Neuronal stem cell (in vitro differentiated cells): Measurements from ENCODE around the gene ITPR2.
"Not testable (repeated sequence)": the region's sequence is repeated elsewhere in the genome, so short reads cannot be mapped to it uniquely, and the experiment has no call there.

Experiments used
- DNase-seq: peaks from one replicate; pipeline ENCODE4 v3.0.0-alpha.2; 2013; ENCODE audit warnings: low spot score
- H2AFZ ChIP-seq: one replicate; pipeline ENCODE4 v1.6.1; 2013; ENCODE audit warnings: mild to moderate bottlenecking, low read length, inconsistent platforms
- H2AK5ac ChIP-seq: 2 replicates; pipeline ENCODE4 v1.6.1; 2013; ENCODE audit warnings: low read depth, mild to moderate bottlenecking, inconsistent platforms, low read length, moderate library complexity, mixed read lengths
- H2BK120ac ChIP-seq: 2 replicates; pipeline ENCODE4 v1.6.1; 2013; ENCODE audit warnings: low read depth, mild to moderate bottlenecking, inconsistent platforms, low read length, moderate library complexity, mixed read lengths
- H2BK12ac ChIP-seq: one replicate; pipeline ENCODE4 v1.6.1; 2013; ENCODE audit warnings: low read length, inconsistent platforms
- H2BK15ac ChIP-seq: 2 replicates; pipeline ENCODE4 v1.6.1; 2013; ENCODE audit warnings: mild to moderate bottlenecking, low read length, inconsistent platforms, mixed read lengths
- H2BK5ac ChIP-seq: one replicate; pipeline ENCODE4 v1.6.1; 2013; ENCODE audit warnings: inconsistent platforms, mild to moderate bottlenecking, low read length, moderate library complexity
- H3K14ac ChIP-seq: one replicate; pipeline ENCODE4 v1.6.1; 2013; ENCODE audit warnings: low read length, inconsistent platforms
- H3K18ac ChIP-seq: 2 replicates; pipeline ENCODE4 v1.6.1; 2013; ENCODE audit warnings: low read length, inconsistent platforms
- H3K23ac ChIP-seq: 2 replicates; pipeline ENCODE4 v1.6.1; 2013; ENCODE audit warnings: low read depth, mild to moderate bottlenecking, mixed read lengths, low read length, inconsistent platforms; ENCODE audit not compliant: poor library complexity
- H3K27ac ChIP-seq: replicated peaks from 3 replicates; pipeline ENCODE4 v1.5.1; 2013; ENCODE audit warnings: low read length, inconsistent platforms
- H3K27me3 ChIP-seq, 3 experiments: 2 replicates each; pipeline ENCODE4 v1.6.1; 2013; ENCODE audit warnings: low read length in 3 of 3, mild to moderate bottlenecking in 2 of 3, inconsistent platforms in 1 of 3, low read depth in 1 of 3, mixed read lengths in 1 of 3, moderate library complexity in 1 of 3; ENCODE audit not compliant: control insufficient read depth in 3 of 3, insufficient read depth in 3 of 3
- H3K36me3 ChIP-seq, 2 donors: replicated peaks in 1 of 2; 2 replicates each; pipeline ENCODE4 v1.6.1; 2013; ENCODE audit warnings: low read length in 2 of 2; ENCODE audit not compliant: control insufficient read depth in 2 of 2, insufficient read depth in 2 of 2
- H3K4ac ChIP-seq: 2 replicates; pipeline ENCODE4 v1.6.1; 2013; ENCODE audit warnings: inconsistent platforms, mild to moderate bottlenecking, low read length, moderate library complexity
- H3K4me1 ChIP-seq, 2 donors: 1 replicate in 1 of 2; 2 replicates in 1 of 2; pipeline ENCODE4 v1.6.1; 2013; ENCODE audit warnings: low read length in 2 of 2, low read depth in 1 of 2; ENCODE audit not compliant: control insufficient read depth in 2 of 2, insufficient read depth in 1 of 2
- H3K4me2 ChIP-seq: one replicate; pipeline ENCODE4 v1.6.1; 2013; ENCODE audit warnings: mild to moderate bottlenecking, low read length, inconsistent platforms; ENCODE audit not compliant: insufficient read depth, poor library complexity, severe bottlenecking
- H3K4me3 ChIP-seq, 2 donors: 2 replicates each; pipeline ENCODE4 v1.5.1; 2013; ENCODE audit warnings: low read length in 2 of 2, mild to moderate bottlenecking in 2 of 2, inconsistent platforms in 1 of 2, moderate library complexity in 1 of 2
- H3K79me1 ChIP-seq: one replicate; pipeline ENCODE4 v1.6.1; 2013; ENCODE audit warnings: low read depth, mild to moderate bottlenecking, inconsistent platforms, low read length, moderate library complexity
- H3K9ac ChIP-seq: one replicate; pipeline ENCODE4 v1.6.1; 2013; ENCODE audit warnings: mild to moderate bottlenecking, low read depth, low read length, inconsistent platforms; ENCODE audit not compliant: poor library complexity
- H3K9me3 ChIP-seq, 2 donors: replicated peaks in 1 of 2; 2 replicates each; pipeline versions ENCODE3 to v1.6.1; 2013; ENCODE audit warnings: low read length in 2 of 2, mild to moderate bottlenecking in 2 of 2, inconsistent platforms in 1 of 2, low read depth in 1 of 2, mixed read lengths in 1 of 2, moderate library complexity in 1 of 2; ENCODE audit not compliant: control insufficient read depth in 2 of 2, insufficient read depth in 1 of 2
- H4K8ac ChIP-seq: one replicate; pipeline ENCODE4 v1.6.1; 2013; ENCODE audit warnings: low read depth, mild to moderate bottlenecking, inconsistent platforms, low read length, moderate library complexity
- H4K91ac ChIP-seq: one replicate; pipeline ENCODE4 v1.6.1; 2013; ENCODE audit warnings: low read length, low read depth, mild to moderate bottlenecking, inconsistent platforms; ENCODE audit not compliant: poor library complexity
- WGBS, 2 donors: extraction: QIAGEN DNeasy Blood & Tissue Kit; methylation state at CpG; one replicate each; pipeline ENCODE4 v1.1.7; 2013; ENCODE audit warnings: missing lambda C conversion rate in 2 of 2, mixed read lengths in 1 of 2; ENCODE audit not compliant: insufficient read length in 2 of 2, insufficient replicate concordance in 1 of 2; ENCODE audit errors: extremely low coverage in 2 of 2; 5-methylcytosine and 5-hydroxymethylcytosine counted together

ITPR2 gene

DNA sequence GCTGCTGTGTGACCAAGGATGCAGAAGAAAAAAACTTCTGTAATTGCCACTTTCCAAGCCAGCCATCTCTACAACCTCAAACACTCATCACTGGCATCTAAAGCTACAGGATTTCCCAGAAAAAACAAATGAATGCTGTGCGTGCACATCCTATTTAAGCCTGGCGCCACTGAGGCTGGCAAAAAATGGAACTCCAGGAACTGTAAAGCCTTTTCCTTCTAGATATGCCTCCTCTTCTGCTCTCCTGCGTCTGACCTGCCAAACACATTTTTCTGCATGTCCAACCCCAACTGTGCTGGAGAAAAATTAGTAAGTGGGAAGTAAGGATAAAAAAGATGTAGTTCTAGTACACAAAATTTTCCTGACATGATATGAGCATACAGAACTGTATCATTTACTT, 184.9 kb downstream of the ITPR2 start:
- H2AFZ ChIP-seq = no peak overlapping the region
- peaks cover 0 to 7% of the 10 kb centered on the region in 2 donors for H3K9me3 ChIP-seq
- H3K18ac ChIP-seq = no peak overlapping the region
- H3K4me3 ChIP-seq = no peak overlapping the region
- no peak overlapping the region for H2BK12ac ChIP-seq
- no peaks in the 10 kb centered on the region for H3K36me3 ChIP-seq
- no peak overlapping the region for H3K4me2 ChIP-seq
- no peaks in the 10 kb centered on the region for H3K27me3 ChIP-seq
- H3K4me1 ChIP-seq = peaks cover 2 to 5% of the 10 kb centered on the region in 2 donors
- no peaks in the 10 kb centered on the region for H3K79me1 ChIP-seq
- no CpG with 5 or more reads among the region's 3 CpGs for WGBS, 2 donors
- H4K8ac ChIP-seq = no peak overlapping the region
- no peak overlapping the region for H3K4ac ChIP-seq
- H3K27ac ChIP-seq = no peak overlapping the region
- no peak overlapping the region for H3K14ac ChIP-seq
- H4K91ac ChIP-seq = no peak overlapping the region
- H2AK5ac ChIP-seq = no peak overlapping the region
- H3K23ac ChIP-seq = no peak overlapping the region
- H2BK15ac ChIP-seq = no peak overlapping the region
- H2BK5ac ChIP-seq = no peak overlapping the region
- no peak overlapping the region for H3K9ac ChIP-seq
- DNase-seq = no peak
- no peak overlapping the region for H2BK120ac ChIP-seq

DNA sequence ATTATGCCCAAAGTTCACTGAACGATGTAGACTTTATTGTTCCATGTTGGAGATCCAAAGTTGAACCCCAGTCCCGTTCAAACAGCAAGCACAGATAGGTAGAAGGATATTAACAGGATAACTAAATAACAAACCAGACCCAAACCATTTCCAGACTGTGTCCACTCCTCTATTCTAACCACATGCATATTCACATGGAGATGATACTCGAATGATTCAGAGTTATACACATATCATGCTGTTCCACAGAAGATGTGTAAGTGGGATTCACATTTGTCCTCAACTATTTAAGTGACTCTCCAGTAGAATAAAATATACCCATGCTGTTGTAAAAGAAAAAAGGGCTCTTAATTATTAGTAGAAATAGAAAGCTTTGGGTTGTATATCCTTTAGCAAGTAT, 185.9 kb downstream of the ITPR2 start:
- Histone ChIP-seq H3K4me3 (no peak overlapping the region), H2AFZ (no peak overlapping the region), H3K9ac (no peak overlapping the region), H2BK5ac (no peak overlapping the region), H3K4ac (no peak overlapping the region), H4K91ac (no peak overlapping the region), H3K9me3 (peaks cover 0 to 7% of the 10 kb centered on the region in 2 donors), H3K27ac (no peak overlapping the region), H3K4me1 (peaks cover 2 to 5% of the 10 kb centered on the region in 2 donors), H2BK12ac (no peak overlapping the region), H3K4me2 (no peak overlapping the region), H2BK15ac (no peak overlapping the region), H3K18ac (no peak overlapping the region), H4K8ac (no peak overlapping the region), H2AK5ac (no peak overlapping the region), H3K23ac (no peak overlapping the region), H3K79me1 (no peaks in the 10 kb centered on the region), H3K36me3 (no peaks in the 10 kb centered on the region), H3K27me3 (no peaks in the 10 kb centered on the region), H2BK120ac (no peak overlapping the region), H3K14ac (no peak overlapping the region)
- no peak for DNase-seq
- no CpG with 5 or more reads among the region's 3 CpGs for WGBS, 2 donors

DNA sequence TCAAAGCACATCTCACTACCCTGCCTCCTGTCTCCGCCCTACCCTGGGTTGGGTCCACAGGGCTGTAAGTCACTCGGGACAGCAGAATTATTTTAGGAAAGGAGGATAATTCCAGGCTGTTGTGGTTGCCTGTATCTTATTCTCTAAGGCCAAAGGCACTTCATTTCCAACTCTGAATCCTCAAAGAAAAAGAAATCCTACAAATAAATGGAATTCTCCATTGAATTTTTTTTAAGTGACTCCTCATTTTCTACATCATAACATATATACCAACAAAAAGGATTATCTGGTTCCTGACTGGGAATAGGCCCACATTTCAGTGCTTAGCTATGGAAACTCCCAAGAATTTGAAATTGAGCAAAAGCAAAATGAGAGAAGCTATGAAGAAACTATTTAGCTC, 186.4 kb downstream of the ITPR2 start:
- no peak overlapping the region for H4K91ac ChIP-seq
- H3K4me3 ChIP-seq = no peak overlapping the region
- no CpG with 5 or more reads among the region's 2 CpGs for WGBS, 2 donors
- no peak overlapping the region for H2BK120ac ChIP-seq
- peaks cover 2 to 5% of the 10 kb centered on the region in 2 donors for H3K4me1 ChIP-seq
- H2AFZ ChIP-seq = no peak overlapping the region
- no peak overlapping the region for H2BK12ac ChIP-seq
- DNase-seq = no peak
- no peak overlapping the region for H3K4me2 ChIP-seq
- no peak overlapping the region for H2BK5ac ChIP-seq
- no peaks in the 10 kb centered on the region for H3K79me1 ChIP-seq
- H3K27me3 ChIP-seq = no peaks in the 10 kb centered on the region
- no peak overlapping the region for H2AK5ac ChIP-seq
- no peak overlapping the region for H3K14ac ChIP-seq
- no peak overlapping the region for H3K9ac ChIP-seq
- no peak overlapping the region for H4K8ac ChIP-seq
- H3K4ac ChIP-seq = no peak overlapping the region
- H2BK15ac ChIP-seq = no peak overlapping the region
- no peaks in the 10 kb centered on the region for H3K36me3 ChIP-seq
- H3K18ac ChIP-seq = no peak overlapping the region
- no peak overlapping the region for H3K23ac ChIP-seq
- peaks cover 0 to 7% of the 10 kb centered on the region in 2 donors for H3K9me3 ChIP-seq
- no peak overlapping the region for H3K27ac ChIP-seq

DNA sequence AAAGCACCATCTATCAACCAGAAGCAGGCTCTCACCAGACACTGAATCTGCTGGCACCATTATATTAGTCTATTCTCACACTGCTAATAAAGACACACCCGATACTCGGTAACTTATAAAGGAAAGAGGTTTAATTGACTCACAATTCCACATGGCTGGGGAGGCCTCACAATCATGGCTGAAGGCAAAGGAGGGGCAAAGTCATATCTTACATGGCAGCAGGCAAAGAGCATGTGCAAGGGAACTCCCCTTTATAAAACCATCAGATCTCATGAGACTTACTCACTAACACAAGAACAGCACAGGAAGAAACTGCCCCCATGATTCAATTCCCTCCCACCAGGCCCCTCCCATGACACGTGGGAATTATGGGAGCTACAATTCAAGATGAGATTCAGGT, 188.6 kb downstream of the ITPR2 start:
- H3K79me1 ChIP-seq, H2BK12ac ChIP-seq, H3K18ac ChIP-seq, H3K9ac ChIP-seq, H3K4me2 ChIP-seq, H3K27me3 ChIP-seq, H4K8ac ChIP-seq, H3K36me3 ChIP-seq, DNase-seq, H3K23ac ChIP-seq, H3K14ac ChIP-seq, H2AK5ac ChIP-seq, H2AFZ ChIP-seq, H3K4ac ChIP-seq, H2BK120ac ChIP-seq, H3K4me3 ChIP-seq, H2BK5ac ChIP-seq, H3K4me1 ChIP-seq, H2BK15ac ChIP-seq, H3K9me3 ChIP-seq, H3K27ac ChIP-seq, H4K91ac ChIP-seq: not testable (repeated sequence)
- WGBS, 2 donors = no CpG with 5 or more reads among the region's 3 CpGs
